Measurements from ENCODE around the gene BCAR1.
"Not testable (repeated sequence)": the region's sequence is repeated elsewhere in the genome, so short reads cannot be mapped to it uniquely, and the experiment has no call there.

The BCAR1 gene

DNA sequence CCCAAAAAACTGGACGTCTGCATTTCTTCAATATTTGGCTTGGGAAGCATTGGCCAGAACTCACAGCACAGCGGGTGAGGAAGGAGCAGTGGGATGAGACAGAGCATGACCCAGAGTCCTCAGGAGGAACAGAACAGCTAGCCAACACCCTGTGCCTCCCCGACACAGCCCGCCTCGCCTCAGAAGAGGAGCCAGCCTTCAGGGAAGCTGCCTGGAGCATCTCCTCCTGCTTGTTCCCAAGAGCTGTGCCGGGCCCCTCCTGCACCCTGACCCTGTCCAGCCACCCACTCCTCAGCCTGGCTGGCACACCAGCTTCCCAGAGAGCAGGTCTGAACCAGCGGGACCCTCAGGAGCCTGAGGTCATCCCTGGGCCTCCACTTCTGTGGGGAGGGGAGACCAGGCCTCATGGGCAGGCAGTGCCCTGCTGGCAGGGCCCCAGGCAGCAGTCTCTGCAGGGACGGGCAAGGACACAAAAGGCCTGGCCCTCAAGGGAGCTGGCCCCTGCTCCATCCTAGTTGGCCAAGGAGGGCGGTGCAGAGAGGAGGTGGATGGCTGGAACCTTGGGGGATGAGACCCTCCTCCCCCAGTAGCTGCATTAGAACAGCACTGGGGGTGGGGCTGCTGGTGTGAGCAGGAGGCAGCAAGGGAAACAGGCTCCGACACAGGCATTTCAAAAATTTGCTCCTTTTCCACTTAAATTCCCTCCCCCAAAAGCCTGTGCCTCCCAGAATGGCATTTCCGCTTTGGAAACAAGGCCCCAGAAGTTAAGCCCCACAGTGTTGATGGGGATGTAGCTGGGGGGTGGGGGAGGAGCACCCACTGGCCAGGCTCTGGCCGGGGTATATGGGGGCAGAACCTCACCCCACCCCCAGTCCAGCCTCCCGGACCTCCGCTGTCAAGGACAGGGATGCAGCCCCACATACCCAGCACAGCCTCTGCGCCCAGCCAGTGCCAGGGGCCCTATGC, 1.8 kb upstream of the BCAR1 start:
- DNase-seq = no peak

DNA sequence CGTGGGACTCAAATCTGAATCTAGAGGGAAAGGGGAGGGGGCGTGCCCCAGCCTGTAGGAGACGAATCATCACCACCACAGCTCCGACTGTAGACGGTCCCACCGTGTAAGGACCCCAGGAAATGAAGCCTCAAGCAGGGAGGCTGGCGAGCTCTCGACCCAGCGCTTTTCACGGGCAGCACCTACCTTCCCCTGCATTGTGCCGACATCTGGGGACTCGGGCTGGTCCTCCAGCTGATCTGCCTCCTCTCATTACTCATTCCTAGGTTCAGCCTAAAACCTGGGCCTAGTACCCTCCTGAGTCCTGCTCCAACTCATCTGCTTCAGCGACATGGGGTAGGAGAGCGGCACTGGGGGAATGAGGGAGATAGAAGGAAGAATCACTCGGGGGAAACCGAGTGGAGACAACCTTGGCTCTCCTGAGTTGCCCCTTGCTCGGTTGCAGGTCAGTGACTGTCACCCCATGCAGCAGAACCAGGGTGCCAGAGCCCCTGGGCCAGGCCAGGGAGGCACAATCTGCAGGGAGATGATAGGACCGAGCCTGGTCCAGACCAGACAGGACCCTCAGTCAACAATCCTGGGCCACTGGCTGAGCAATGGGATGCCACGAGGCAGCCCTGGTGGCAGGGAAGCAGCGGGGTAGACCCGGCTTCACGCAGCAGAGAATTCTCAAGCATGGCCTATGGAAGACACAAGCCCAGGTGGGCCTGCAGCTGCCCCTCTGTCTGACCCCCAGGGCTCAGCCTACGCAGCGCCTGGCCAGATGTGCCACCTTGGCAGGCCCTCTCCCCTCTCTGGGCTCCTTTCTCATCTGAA, 833 bp upstream of the BCAR1 start:
- no peak for DNase-seq

DNA sequence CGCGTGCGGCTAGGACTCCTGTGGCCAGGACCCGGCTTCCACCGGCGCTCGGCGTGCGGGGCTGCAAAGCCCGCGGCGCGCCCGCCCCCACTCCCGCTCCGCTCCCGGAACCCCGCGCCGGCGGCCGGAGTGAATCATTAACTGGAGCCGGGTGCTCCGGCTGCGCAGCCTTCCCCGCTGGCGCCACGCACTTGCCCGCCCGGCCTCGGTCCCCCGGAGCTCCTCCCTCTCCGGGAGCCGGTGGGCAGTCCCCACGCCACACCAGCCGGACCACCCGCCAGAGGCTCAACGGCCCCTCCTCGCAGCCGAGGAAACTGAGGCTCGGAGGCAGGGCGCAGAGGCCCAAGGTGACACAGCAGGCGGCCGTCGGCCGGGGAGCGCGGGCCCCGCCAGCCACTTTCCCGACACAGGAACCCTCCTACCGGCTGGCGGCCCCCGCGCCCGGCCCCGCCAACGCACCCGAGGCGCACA, 580 bp downstream of the BCAR1 start:
- DNase-seq = no peak

DNA sequence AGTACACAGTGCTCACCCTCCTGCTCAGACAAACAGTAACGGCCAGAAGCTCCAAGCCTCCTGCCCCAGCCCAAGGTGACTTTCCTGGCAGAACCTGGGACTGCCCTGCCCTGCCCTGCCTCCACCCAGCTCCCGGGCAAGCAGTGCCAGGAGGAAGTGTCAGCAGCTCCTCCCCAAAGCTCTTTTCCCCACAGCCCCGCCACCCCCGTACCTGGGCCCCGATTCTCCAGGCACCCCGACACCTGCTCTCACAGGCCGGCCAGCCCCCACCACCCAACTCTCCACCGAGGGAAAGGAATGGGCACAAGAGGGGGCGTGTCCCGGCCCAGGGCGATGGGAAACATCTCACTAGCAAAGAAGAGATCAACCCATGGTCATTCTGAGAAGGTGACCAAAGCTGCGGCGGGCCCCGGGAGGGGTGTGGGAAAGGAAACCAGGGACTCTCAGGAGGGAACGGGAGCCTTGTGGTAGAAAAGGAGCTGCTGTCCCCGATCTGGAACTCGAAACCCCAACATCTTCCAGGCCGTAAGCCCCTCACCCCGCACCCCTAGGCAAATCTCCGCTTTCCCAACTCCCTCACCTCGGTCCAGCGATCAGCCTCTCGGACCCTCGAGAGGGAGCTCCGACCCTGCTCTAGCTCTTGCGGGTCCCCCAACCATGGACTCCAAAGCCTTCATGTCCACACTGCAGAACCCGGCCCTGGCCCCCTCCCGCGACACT, 1.2 kb downstream of the BCAR1 start:
- DNase-seq = no peak

DNA sequence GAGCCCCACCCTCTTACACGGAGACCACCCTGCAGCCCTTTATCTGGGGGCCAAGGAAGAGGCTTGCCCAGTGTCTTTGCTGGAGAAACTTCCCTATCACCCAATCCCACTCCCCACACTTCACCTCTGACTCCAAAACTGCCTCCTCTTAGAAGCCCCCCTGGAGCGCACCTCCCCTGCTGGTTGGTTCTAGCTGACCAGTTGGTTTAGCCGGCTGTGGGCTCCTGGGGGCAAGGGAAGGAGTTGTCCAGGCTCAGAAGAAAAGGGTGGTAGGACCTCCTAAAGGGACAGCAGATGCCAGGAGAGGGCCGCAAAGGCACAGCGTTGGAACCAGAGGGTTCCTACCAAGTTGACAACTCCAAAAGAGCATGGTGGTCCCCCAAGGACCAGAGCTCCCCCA, 2.0 kb downstream of the BCAR1 start:
- no peak for DNase-seq

DNA sequence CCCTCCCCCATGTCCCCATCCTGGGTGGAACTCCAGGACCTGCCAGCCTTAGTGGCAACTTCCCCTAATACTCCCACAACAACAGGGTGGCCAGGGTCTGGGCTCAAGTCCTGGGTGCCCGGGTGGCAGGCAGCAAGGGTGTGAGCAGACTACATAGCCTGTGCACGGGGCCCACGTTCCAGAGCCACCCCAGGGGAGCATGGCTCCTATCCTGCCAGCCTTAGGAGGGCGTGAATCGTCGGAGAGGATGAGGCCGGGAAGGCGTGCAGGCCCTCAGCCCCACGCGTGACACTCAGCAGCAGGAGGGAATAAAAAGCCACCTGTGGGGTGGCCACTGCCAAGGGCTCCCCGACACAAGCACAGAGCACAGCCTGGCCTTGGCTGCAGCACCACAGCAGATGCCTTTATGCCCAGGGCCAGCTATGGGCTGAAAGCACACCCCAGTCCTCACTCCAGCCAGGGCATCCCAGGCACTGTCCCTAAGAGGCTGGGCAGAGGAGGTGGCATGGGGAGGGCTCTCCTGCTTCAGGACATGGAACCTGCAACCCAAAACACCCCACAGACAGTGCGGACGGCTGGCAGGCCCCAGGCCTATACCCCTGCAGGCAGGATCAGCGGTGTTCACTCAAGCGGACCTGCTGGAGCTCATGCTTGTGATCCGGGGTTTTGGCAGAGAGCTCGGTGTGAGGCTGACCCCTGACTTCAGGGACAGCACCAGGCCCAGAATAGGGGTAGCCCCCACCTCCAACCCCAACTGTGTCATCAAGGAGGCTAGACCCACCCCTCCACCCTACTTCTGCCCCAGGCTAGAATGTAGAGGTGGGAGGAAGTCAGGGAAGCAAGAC, 2.7 kb downstream of the BCAR1 start:
- peak in 1 of 2 experiments; percentile 49 for DNase-seq

DNA sequence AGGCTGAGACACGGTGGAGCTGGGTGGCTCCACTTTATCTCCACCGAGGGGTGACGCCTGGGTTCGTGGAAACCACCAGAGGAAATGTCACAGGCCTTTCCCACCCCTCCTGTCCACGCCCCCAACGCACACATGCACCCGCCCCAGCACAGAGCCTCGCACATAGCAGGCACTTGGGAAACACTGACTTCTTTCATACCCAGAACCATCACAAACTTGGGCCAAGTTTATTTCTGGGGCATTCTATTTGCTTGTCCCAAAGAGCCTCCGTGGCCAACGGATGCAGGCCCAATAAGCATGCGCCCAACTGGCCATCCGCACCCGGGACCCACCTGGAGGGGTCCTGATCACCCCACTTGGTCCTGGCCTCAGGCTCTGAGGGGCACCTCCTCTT, 3.3 kb downstream of the BCAR1 start:
- no peak for DNase-seq

DNA sequence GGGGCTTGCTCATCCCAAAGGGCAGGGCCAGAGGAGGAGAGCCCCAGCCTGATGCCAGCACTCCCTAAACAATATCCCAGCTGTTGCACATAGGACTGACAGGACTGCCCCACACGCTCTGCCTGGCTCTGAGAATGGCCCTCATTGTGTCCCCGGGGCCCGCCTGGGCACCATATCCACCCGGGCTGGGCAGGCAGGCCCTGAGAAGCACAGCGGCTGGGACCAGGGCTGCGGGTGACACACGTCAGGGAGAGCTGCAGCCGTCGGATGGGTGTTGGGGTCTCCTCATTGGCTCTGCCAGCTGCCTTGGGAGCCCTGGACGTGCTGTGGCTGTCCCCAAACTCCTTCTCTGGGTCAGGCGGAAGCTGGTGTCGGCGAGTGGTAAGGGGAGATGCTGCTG, 4.2 kb downstream of the BCAR1 start:
- no peak for DNase-seq

DNA sequence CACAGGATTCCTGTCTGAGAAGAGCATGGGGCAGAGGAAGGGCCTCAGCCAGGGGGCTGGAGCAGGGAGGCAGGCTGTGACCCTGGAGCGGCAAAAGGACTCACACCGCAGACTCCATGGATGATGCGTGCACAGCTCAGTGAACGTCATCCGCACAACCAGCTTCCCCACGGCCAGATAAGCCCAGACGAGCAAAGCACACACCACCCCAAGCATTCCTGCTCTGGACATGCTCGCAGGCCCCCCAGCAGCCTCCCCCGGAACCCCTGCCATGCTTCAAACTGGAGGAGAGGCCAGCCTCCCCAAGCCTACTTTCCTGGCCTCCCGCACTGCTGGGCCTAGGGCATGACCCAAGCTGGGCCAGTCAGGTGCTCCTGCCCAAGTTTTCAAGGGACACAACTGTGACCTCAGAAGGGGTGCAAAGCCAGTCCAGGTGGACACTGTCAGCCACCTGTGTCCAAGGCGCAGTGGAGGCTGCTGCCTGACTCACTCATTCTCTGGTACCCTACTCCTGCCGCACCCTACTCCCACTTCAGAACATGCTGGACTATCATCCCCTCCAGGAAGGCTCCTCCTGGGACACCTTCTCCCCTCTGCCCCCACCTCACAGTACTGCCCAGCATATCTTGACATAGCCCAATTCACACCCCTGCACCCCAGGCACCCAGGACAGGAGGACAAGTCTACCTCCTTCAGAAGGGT, 4.8 kb downstream of the BCAR1 start:
- DNase-seq = no peak

DNA sequence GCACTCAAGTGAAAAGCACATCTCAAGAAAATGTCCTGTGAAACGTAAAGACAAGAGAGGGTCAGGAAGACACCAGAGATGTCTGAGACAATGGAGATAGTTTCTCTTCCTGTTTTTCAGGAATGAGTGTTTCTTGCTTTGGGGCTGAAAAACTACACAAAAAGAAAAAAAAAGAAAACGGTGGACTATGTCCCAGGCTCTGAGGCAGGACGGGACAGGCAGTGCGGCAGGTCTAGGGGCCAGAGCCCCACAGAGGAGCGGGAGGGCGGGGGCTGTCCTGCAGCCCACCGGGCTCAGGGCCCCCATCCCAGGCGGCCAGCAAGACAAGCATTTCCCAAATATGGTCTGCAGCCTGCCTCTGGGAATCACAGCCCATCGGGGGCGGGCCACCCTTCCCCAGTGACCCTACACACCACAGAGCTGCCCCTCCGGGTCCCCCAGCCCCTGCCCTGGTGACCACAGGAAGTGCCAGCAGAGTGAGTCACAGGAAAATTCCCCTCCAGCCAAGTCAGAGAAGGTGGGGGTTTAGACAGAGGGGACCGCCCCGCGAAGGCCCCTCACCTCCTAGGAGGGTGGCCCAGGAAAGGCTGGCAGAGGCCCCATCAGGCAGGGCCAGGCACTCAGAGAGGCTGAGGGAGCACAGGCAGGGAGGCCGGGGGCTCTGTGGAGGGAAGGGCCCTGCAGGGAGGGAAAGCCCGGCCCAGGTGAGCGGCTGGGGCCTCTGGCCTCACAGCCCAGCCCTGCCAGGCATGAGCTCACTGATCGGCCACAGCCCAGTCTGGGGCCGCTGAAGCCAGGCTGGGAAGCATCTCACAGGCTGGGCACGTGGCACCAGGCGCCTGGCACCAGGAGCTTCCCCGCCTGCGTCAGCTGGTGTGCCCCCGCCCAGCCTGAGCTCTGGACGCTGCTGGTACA, 6.3 kb downstream of the BCAR1 start:
- peak; percentile 71 to 80 for DNase-seq

DNA sequence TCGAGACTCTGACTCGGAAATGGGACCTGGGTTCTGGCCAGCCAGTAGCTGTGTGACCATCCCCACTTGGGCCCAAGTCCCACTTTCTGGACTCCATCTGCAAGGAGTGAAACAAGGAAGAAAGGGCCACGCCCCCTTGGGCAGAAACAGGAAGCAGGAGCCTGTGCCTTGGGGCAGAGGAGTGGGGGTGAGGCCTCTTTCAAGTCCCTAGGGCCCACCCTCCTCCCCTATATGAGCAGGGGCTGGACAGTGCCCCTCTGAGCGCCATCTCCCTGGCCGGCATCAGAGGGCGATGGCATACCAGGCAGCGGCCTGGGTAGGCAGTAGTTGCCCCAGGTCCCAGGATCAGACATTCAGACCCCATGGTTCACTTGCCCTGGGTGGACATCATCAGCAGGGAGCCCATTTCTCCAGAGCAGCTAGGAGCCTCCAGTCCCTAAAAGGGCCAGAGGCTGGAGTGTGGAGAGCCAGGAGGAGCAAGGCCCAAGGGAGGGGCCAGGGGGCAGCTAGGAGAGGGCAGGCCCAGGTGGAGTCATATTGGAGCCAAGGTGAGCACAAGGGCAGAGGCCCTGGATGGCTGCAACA, 7.1 kb downstream of the BCAR1 start:
- no peak for DNase-seq

DNA sequence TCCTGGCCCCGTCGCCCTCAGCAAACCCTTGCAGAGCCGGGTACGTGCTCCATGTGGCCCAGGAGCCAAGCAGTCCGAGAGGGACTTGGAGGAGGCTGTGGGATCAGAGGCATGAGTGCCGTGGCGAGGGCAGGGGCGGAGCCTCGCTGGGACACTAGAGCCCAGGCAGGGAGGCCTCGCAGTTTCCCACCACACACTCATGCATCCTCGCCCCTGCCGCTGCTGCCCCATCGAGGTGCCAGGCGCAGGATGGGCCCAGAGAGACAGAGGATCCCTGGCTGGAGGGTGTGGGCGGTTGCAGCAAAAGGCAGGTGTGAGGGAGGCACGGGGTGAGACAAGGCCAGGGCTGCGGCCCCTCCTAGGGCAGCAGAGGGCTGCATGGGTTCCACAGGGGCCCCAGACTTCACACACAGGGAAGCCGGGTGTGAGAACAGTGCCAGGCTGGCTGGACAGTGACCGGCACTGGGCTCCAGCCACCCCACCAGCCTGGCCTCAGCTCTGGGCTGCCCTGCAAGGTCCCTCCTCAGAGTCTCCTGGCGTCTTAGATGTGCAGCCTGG, 7.7 kb downstream of the BCAR1 start:
- no peak for DNase-seq

DNA sequence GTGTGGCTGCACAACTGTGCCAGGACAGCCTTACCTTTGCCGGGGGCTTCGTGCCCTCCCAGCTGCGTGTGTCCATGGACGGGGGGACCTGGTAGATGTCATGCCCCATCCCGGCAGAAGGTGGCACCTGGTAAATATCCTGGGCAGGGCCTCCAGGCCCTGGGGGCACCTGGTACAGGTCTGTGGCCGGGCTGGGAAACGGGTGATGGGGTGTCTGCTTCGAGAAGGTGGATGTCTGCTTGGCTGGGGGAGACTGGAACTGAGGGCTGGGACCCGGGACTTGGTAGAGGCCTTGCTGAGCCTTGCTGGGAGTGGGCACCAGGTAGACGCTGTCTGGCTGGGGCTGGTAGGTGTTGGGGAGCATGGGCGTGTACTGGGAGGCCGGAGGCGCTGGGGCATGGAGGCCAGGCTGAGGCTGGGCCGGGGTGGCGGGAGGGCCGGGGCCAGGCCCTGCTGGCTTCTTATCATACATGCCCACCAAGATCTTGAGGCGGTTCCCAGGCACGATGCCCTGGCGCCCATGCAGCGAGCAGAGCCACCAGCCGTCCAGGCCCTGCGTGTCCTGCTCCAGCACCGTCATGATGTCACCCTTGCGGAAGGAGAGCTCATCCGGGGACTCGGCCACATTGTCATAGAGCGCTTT, 8.9 kb downstream of the BCAR1 start:
- not testable (repeated sequence) for DNase-seq

DNA sequence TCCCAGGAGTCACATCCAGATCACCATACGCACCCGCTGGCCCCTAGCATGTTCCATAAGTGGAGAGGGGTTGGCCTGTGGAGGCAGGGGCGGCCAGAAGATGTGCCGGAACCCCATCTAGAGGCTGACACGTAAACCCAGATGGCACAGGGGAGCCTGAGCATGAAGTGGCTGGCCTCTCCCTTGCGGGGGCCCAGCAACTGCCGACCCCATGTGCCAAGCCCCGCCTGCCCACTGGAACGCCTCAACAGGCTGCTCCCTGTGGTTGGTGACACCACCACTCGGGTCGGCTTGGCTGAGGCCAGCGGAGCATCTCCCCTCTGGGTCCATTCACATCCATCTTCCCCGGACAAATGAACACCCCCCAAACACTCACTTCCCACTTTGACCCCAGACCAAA, 9.5 kb downstream of the BCAR1 start:
- no peak for DNase-seq

DNA sequence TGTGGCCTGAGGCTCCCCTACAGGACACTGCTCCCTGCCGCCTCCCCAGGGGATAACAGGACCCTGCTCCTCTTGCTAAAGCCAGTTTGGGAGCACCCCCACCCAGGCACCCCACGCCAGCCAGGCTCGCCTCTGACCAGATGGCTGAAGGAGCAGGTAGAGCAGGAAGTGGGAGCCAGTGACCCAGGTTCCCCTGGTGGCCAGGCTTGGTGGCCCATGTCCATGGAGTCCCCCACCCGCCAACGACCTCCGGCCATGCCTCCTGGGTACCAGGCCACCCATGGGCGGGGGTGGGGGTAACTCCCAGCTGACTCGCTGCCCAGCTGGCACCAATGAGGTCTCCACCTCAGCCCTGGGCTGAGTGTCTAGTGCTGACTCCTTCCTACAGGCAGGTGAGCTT, 10.0 kb downstream of the BCAR1 start:
- DNase-seq = no peak

DNA sequence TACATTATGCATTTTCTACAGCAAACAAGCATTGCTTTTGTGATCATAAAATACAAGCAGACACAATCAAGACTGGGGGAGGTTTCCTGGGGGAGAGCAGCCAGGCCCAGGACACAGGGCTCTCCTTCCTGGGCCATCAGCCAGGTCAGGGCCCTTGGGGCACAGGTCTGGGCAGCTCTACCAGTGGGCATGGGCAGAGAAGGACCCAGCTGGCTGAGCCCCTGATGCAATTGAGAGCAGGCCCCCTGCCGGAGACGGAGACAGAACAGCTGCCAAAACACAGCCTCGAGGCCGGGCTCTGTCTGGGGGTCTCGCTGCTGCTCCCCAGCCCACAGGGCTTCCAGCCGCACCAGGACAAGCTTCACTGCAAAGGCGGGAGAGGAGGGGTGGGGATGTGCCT, 10.8 kb downstream of the BCAR1 start:
- DNase-seq = not testable (repeated sequence)

DNA sequence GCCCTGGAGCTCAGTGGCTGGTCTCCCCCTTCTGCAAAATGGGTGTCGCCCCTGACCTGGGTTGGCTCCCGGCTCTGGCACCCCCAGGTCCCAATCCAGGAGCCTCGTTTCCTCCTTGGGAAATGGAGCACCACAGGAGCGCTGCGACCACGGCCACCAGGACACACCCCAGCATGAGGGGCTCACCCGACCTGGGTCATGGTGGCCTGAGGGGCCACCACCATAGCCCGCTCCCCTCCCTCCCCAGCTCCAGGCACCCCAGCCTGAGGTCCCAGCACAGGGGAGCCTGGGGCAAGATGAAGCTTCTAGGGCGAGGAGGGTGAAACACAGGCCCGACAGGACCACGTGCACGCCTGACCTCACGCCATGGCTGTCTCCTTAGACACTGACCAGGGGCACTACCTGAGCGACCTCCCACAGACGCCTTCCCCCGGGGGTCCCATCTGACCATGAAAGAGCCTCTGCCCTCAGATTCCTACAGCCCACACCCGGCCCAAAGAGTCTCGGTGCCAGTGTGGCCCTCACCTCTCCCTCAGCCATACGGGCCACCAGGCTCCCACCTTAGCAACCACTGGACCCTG, 11.8 kb downstream of the BCAR1 start:
- no peak for DNase-seq

DNA sequence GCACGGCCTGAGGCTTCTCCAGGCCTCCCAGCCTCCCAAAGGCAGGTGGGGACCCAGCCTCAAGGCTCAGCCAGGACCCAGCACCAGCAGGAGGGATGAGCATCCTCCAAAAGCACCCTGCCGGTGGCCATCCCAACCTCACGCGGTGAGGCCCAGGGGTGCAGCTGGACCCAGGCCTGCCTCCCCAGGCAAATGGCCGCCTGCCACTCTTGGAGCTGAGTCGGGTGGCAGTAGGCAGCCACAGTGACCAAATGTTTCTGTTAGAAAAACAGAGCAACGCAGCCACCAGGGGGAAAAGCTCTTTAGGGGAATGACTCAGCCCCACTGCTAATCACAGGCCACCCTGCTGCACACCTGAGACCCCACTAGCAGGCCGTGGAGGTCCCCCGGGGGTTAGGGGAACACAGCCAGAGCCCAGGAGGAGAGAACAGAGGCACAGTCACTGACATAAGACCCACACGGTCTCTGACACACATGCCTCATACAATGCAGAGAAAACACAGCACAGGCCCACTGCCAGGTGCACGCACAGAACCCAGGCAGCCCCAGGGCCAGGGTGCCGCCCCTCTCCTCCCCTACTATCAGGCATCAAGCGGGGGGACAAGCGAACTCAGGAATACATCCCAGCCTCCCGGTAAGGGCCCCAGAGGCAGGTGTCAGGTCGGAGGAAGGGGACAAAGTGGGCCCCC, 12.4 kb downstream of the BCAR1 start:
- no peak for DNase-seq

Data from cerebellar nuclear complex (tissue), 1 donor.